ENCODE measurements around the gene PTGES3L. TPM values are rescaled to one million over a fixed set of nuclear protein-coding genes. Genes with fewer than 3 reads are reported as not detected.
A peak's percentile ranks its signal among the peaks of the same experiment; 100 is the strongest.
"Not testable (repeated sequence)": the region's sequence is repeated elsewhere in the genome, so short reads cannot be mapped to it uniquely, and the experiment has no call there.

PTGES3L gene
- total RNA-seq, 1 donor from 2014 or later = 1.3 TPM

DNA sequence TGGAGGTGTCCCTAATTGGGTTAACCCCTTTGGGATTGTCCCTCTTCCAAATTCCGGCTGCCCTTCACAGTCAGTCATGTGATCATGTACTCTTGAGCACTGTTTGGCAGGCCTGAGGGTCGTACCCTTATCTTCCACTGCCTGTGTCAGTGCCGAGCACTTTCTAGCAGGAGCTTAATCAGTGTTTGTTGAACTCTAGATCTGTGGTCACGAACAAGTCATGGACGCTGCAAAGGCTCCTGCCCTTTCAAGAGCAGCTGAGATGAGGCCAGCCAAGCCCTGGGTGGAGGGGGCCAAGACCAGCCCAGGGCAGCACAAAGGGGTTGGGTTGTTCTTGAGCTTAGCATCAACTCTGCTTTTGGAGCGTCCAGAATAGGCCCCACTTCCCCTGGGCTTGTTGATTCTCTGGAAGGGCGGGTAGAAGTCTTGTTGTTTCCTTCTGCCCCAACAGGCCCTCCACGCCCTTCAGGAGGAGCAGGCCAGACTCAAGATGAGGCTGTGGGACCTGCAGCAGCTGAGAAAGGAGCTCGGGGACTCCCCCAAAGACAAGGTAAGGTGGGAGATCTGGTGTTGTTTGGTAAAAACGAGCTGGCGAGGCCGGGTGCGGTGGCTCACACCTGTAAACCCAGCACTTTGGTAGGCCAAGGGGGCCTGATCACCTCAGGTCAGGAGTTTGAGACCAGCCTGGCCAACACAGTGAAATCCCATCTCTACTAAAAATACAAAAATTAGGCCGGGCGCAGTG, 32.0 kb upstream of the PTGES3L start:
- TF ChIP-seq CTCF (conservative IDR thresholded peaks at IDR 0.05; ENCODE audit: low read depth, low read length) = no peak
- H3K4me3 ChIP-seq (ENCODE audit: low read depth, low read length) = no peak overlapping the region
- DNase-seq (ENCODE audit: low read depth) = no peak

DNA sequence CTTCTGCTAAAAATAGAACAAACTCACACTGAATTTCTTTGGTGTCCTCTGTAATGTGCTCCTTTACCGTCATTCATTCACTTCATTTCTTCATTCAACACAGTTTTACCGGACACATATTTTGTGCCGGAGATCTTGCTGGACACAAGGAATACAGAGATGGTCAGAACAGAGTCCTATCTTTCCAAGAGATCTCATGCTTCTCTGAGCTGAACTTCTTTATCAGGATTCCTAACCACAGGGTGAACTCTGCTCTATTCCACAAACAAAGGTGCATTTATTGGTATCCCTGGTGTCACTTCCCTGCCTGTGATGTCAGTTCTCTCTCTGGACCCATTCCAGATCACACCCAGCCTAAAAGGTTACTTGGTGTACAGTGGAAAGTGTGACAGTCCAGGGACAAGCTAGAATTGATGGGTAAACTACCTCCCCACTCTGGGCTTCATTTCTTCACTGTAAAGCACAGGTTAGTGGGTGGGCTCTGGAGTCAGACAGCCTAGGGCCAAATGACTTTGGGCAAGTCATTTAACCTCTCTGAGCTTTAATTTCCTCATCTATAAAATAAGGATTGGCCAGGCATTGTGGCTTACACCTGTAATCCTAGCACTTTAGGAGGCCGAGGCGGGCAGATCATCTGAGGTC, 30.9 kb upstream of the PTGES3L start:
- DNase-seq (ENCODE audit: low read depth) = no peak

GRCh38 chr17:43006639-43007551, 27.0 kb upstream of the PTGES3L start, which contains the start of gene IFI35:
Gene IFI35, plus strand, starts transcription at chr17:43006784. Its CDS starts 164 bp downstream, at chr17:43006948.
- no peak for DNase-seq (ENCODE audit: low read depth)
- peak within 1 kb of the TSS; percentile 86 for H3K4me3 ChIP-seq (ENCODE audit: low read depth, low read length)
- peak; percentile 37 for TF ChIP-seq CTCF (conservative IDR thresholded peaks at IDR 0.05; ENCODE audit: low read depth, low read length)

More for the DNA sequence above, 30.9 kb upstream of the PTGES3L start:
- H3K4me3 ChIP-seq (ENCODE audit: low read depth, low read length) = no peak overlapping the region
- no peak for TF ChIP-seq CTCF (conservative IDR thresholded peaks at IDR 0.05; ENCODE audit: low read depth, low read length)

- no peak overlapping the region for H3K4me3 ChIP-seq (ENCODE audit: low read depth, low read length)
- peak; percentile 9 for TF ChIP-seq CTCF (conservative IDR thresholded peaks at IDR 0.05; ENCODE audit: low read depth, low read length)
- DNase-seq (ENCODE audit: low read depth) = no peak
Measured at GRCh38 chr17:43003542-43004172, 23.8 kb upstream of the PTGES3L start.

- not testable (repeated sequence) for H3K4me3 ChIP-seq (ENCODE audit: low read depth, low read length); DNase-seq (ENCODE audit: low read depth)
Measured at GRCh38 chr17:43000894-43001293, 21.0 kb upstream of the PTGES3L start.

GRCh38 chr17:42999003-42999525, 19.2 kb upstream of the PTGES3L start:
- no peak for DNase-seq (ENCODE audit: low read depth)
- H3K4me3 ChIP-seq (ENCODE audit: low read depth, low read length) = peak overlapping the region; percentile 86
- TF ChIP-seq CTCF (conservative IDR thresholded peaks at IDR 0.05; ENCODE audit: low read depth, low read length) = no peak

Data from epithelial cell of proximal tubule (primary cell).